GM19324 (cell line): ENCODE measurements around the gene TSGA10.
"Not testable (repeated sequence)": the region's sequence is repeated elsewhere in the genome, so short reads cannot be mapped to it uniquely, and the experiment has no call there.

Source experiments
- ATAC-seq: cut with Tn5 transposase; IDR thresholded peaks from one replicate; pipeline ENCODE4 v1.9.1; 2021; ENCODE audit warnings: mild to moderate bottlenecking, moderate library complexity; ENCODE audit not compliant: unreplicated experiment, low FRiP score

Gene TSGA10

GRCh38 chr2:99156891-99157290 lies 2.1 kb upstream of the TSGA10 start:
- no peak for ATAC-seq

- no peak for ATAC-seq
These were observed 679 bp downstream of the TSGA10 start for GRCh38 chr2:99153921-99154604.

- ATAC-seq, result no peak
These were observed 2.4 kb downstream of the TSGA10 start for GRCh38 chr2:99152199-99152895.

GRCh38 chr2:99150706-99151105 lies 4.0 kb downstream of the TSGA10 start:
- ATAC-seq, result no peak

GRCh38 chr2:99141110-99142108 lies 13.3 kb downstream of the TSGA10 start, which contains the start of gene C2orf15:
C2orf15 (plus strand) TSS chr2:99141707; CDS start chr2:99150559, 8,852 bp downstream.
- ATAC-seq, result peak; percentile 93

- peak; percentile 38 for ATAC-seq
These were observed 14.0 kb downstream of the TSGA10 start for GRCh38 chr2:99140860-99141109.

GRCh38 chr2:99140056-99140859 lies 14.5 kb downstream of the TSGA10 start:
- ATAC-seq, result no peak

GRCh38 chr2:99139003-99139402 lies 15.7 kb downstream of the TSGA10 start:
- ATAC-seq, result no peak

- ATAC-seq, result not testable (repeated sequence)
These were observed 19.6 kb downstream of the TSGA10 start for GRCh38 chr2:99135044-99135556.

- ATAC-seq, result no peak
These were observed 26.8 kb downstream of the TSGA10 start for GRCh38 chr2:99127981-99128380.

GRCh38 chr2:99112617-99113016 lies 42.1 kb downstream of the TSGA10 start:
- ATAC-seq, result no peak

GRCh38 chr2:99111945-99112344 lies 42.8 kb downstream of the TSGA10 start:
- ATAC-seq, result no peak

GRCh38 chr2:99111236-99111635 lies 43.5 kb downstream of the TSGA10 start:
- ATAC-seq, result no peak

GRCh38 chr2:99106913-99107312 lies 47.8 kb downstream of the TSGA10 start:
- no peak for ATAC-seq

- no peak for ATAC-seq
These were observed 50.7 kb downstream of the TSGA10 start for GRCh38 chr2:99104006-99104405.

- no peak for ATAC-seq
These were observed 53.0 kb downstream of the TSGA10 start for GRCh38 chr2:99101697-99102096.

GRCh38 chr2:99096728-99097127 lies 58.0 kb downstream of the TSGA10 start:
- no peak for ATAC-seq

- no peak for ATAC-seq
These were observed 66.7 kb downstream of the TSGA10 start for GRCh38 chr2:99088017-99088416.

GRCh38 chr2:99086385-99086784 lies 68.4 kb downstream of the TSGA10 start:
- no peak for ATAC-seq

- no peak for ATAC-seq
These were observed 69.3 kb downstream of the TSGA10 start for GRCh38 chr2:99085421-99085820.
